HG03442 (cell line): ENCODE results near the gene PHACTR4.
"Not testable (repeated sequence)": the region's sequence is repeated elsewhere in the genome, so short reads cannot be mapped to it uniquely, and the experiment has no call there.

Source experiments
- ATAC-seq: cut with Tn5 transposase; IDR thresholded peaks from one replicate; pipeline ENCODE4 v1.9.1; 2021; ENCODE audit warnings: mild to moderate bottlenecking, moderate library complexity; ENCODE audit not compliant: unreplicated experiment

PHACTR4 gene

GRCh38 chr1:28369371-28370238 is at the start of gene PHACTR4:
TSS of gene PHACTR4 (plus strand) at chr1:28369740. CDS start at chr1:28407448, 37,708 bp downstream.
- peak; percentile 80 for ATAC-seq

GRCh38 chr1:28322194-28322593 is 47.3 kb upstream of the PHACTR4 start:
- ATAC-seq = no peak

- no peak for ATAC-seq
Measured at GRCh38 chr1:28323720-28324119, 45.8 kb upstream of the PHACTR4 start.

GRCh38 chr1:28326515-28326914 is 43.0 kb upstream of the PHACTR4 start:
- ATAC-seq = no peak

GRCh38 chr1:28326984-28327383 is 42.6 kb upstream of the PHACTR4 start:
- no peak for ATAC-seq

GRCh38 chr1:28327431-28327830 is 42.1 kb upstream of the PHACTR4 start:
- ATAC-seq = not testable (repeated sequence)

- no peak for ATAC-seq
Measured at GRCh38 chr1:28328228-28328648, 41.3 kb upstream of the PHACTR4 start.

- ATAC-seq = no peak
Measured at GRCh38 chr1:28329395-28330153, 40.0 kb upstream of the PHACTR4 start.

GRCh38 chr1:28338897-28339296 is 30.6 kb upstream of the PHACTR4 start:
- ATAC-seq = no peak

- ATAC-seq = no peak
Measured at GRCh38 chr1:28339551-28339950, 30.0 kb upstream of the PHACTR4 start.

GRCh38 chr1:28340221-28340974 is 29.1 kb upstream of the PHACTR4 start:
- ATAC-seq = no peak

- no peak for ATAC-seq
Measured at GRCh38 chr1:28341591-28341990, 27.9 kb upstream of the PHACTR4 start.

- no peak for ATAC-seq
Measured at GRCh38 chr1:28343405-28343804, 26.1 kb upstream of the PHACTR4 start.

- ATAC-seq = not testable (repeated sequence)
Measured at GRCh38 chr1:28353248-28353810, 16.2 kb upstream of the PHACTR4 start.

- no peak for ATAC-seq
Measured at GRCh38 chr1:28354121-28354520, 15.4 kb upstream of the PHACTR4 start.

- no peak for ATAC-seq
Measured at GRCh38 chr1:28358716-28359115, 10.8 kb upstream of the PHACTR4 start.

GRCh38 chr1:28359592-28360239 is 9.8 kb upstream of the PHACTR4 start:
- ATAC-seq = no peak

GRCh38 chr1:28364888-28365287 is 4.7 kb upstream of the PHACTR4 start:
- ATAC-seq = no peak

- no peak for ATAC-seq
Measured at GRCh38 chr1:28365864-28366263, 3.7 kb upstream of the PHACTR4 start.

- ATAC-seq = not testable (repeated sequence)
Measured at GRCh38 chr1:28368608-28369007, 932 bp upstream of the PHACTR4 start.
